Measurements from ENCODE around the gene GGA1. TPM values are rescaled to one million over a fixed set of nuclear protein-coding genes. Genes with fewer than 3 reads are reported as not detected.

GGA1 gene
- total and polyA plus RNA-seq, 2 experiments from 2014 or later, result 29.7 TPM

- in situ Hi-C loops (cut with MboI), result no loop called here
- 94 to 96% methylated on average over 27 of the region's 27 CpGs for whole genome bisulfite sequencing, 2 experiments (ENCODE audit: low coverage in 1 of 2, low lambda C conversion rate in 2 of 2, missing lambda C conversion rate in 2 of 2)
- DNase-seq, result no peak
Measured at GRCh38 chr22:37616201-37617083, 7.8 kb downstream of the GGA1 start.

GRCh38 chr22:37617431-37617830 is 8.8 kb downstream of the GGA1 start:
- Histone ChIP-seq H3K36me3 (ENCODE audit: low read depth) (no peaks in the 10 kb centered on the region), H3K4me1 (ENCODE audit: insufficient read depth) (no peaks in the 10 kb centered on the region), H3K4me3 (no peak overlapping the region), H4K20me1 (ENCODE audit: insufficient read depth) (no peaks in the 10 kb centered on the region), H3K27ac (no peak overlapping the region), H2AFZ (no peak overlapping the region), H3K27me3 (replicated peaks; ENCODE audit: insufficient read depth) (no peaks in the 10 kb centered on the region), H3K79me2 (ENCODE audit: insufficient read depth) (no peaks in the 10 kb centered on the region), H3K4me2 (ENCODE audit: unreplicated experiment) (no peak overlapping the region), H3F3A (ENCODE audit: insufficient read depth) (no peaks in the 10 kb centered on the region), H3K9ac (no peak overlapping the region), H3K9me2 (ENCODE audit: insufficient read depth) (no peaks in the 10 kb centered on the region), H3K9me3 (ENCODE audit: low read depth) (no peaks in the 10 kb centered on the region)
- WGBS, 2 experiments (ENCODE audit: low coverage in 1 of 2, low lambda C conversion rate in 2 of 2, missing lambda C conversion rate in 2 of 2), result 95 to 100% methylated on average over 1 of the region's 1 CpG
- DNase-seq, result no peak
- in situ Hi-C loops (cut with MboI), result no loop called here
- TF ChIP-seq EZH2 (IDR thresholded peaks at IDR 0.05; ENCODE audit: insufficient read depth, poor library complexity, severe bottlenecking) (no peak), EZH2phosphoT487 (IDR thresholded peaks at IDR 0.05; ENCODE audit: insufficient read depth, low read depth) (no peak)

More at GRCh38 chr22:37616201-37617083, 7.8 kb downstream of the GGA1 start:
- Histone ChIP-seq H2AFZ (no peak overlapping the region), H3K27me3 (replicated peaks; ENCODE audit: insufficient read depth) (no peaks in the 10 kb centered on the region), H3K9me3 (ENCODE audit: low read depth) (no peaks in the 10 kb centered on the region), H3K27ac (no peak overlapping the region), H3K4me2 (ENCODE audit: unreplicated experiment) (no peak overlapping the region), H3K36me3 (ENCODE audit: low read depth) (no peaks in the 10 kb centered on the region), H3K9ac (no peak overlapping the region), H3K79me2 (ENCODE audit: insufficient read depth) (peaks cover 7% of the 10 kb centered on the region), H3F3A (ENCODE audit: insufficient read depth) (no peaks in the 10 kb centered on the region), H3K4me3 (no peak overlapping the region), H4K20me1 (ENCODE audit: insufficient read depth) (no peaks in the 10 kb centered on the region), H3K4me1 (ENCODE audit: insufficient read depth) (no peaks in the 10 kb centered on the region), H3K9me2 (ENCODE audit: insufficient read depth) (no peaks in the 10 kb centered on the region)
- TF ChIP-seq EZH2 (IDR thresholded peaks at IDR 0.05; ENCODE audit: insufficient read depth, poor library complexity, severe bottlenecking), result no peak
- no peak for TF ChIP-seq EZH2phosphoT487 (IDR thresholded peaks at IDR 0.05; ENCODE audit: insufficient read depth, low read depth)

GRCh38 chr22:37618072-37618656 is 9.5 kb downstream of the GGA1 start:
- H3K4me3 ChIP-seq, result no peak overlapping the region
- DNase-seq, result no peak
- no peaks in the 10 kb centered on the region for H3K9me3 ChIP-seq (ENCODE audit: low read depth)
- no peaks in the 10 kb centered on the region for H3K79me2 ChIP-seq (ENCODE audit: insufficient read depth)
- TF ChIP-seq EZH2phosphoT487 (IDR thresholded peaks at IDR 0.05; ENCODE audit: insufficient read depth, low read depth) (no peak), EZH2 (IDR thresholded peaks at IDR 0.05; ENCODE audit: insufficient read depth, poor library complexity, severe bottlenecking) (no peak)
- H3K9me2 ChIP-seq (ENCODE audit: insufficient read depth), result no peaks in the 10 kb centered on the region
- H3K27me3 ChIP-seq (replicated peaks; ENCODE audit: insufficient read depth), result no peaks in the 10 kb centered on the region
- H3F3A ChIP-seq (ENCODE audit: insufficient read depth), result no peaks in the 10 kb centered on the region
- no peak overlapping the region for H3K9ac ChIP-seq
- H3K4me1 ChIP-seq (ENCODE audit: insufficient read depth), result no peaks in the 10 kb centered on the region
- in situ Hi-C loops (cut with MboI), result no loop called here
- H4K20me1 ChIP-seq (ENCODE audit: insufficient read depth), result no peaks in the 10 kb centered on the region
- no peak overlapping the region for H3K4me2 ChIP-seq (ENCODE audit: unreplicated experiment)
- no peak overlapping the region for H3K27ac ChIP-seq
- H2AFZ ChIP-seq, result no peak overlapping the region
- 95 to 98% methylated on average over 11 to 14 of the region's 14 CpGs for WGBS, 2 experiments (ENCODE audit: low coverage in 1 of 2, low lambda C conversion rate in 2 of 2, missing lambda C conversion rate in 2 of 2)
- H3K36me3 ChIP-seq (ENCODE audit: low read depth), result no peaks in the 10 kb centered on the region

- H3K9me3 ChIP-seq (ENCODE audit: low read depth), result no peaks in the 10 kb centered on the region
- H3K4me2 ChIP-seq (ENCODE audit: unreplicated experiment), result no peak overlapping the region
- H3K4me1 ChIP-seq (ENCODE audit: insufficient read depth), result no peaks in the 10 kb centered on the region
- no peak overlapping the region for H3K9ac ChIP-seq
- no peaks in the 10 kb centered on the region for H3K9me2 ChIP-seq (ENCODE audit: insufficient read depth)
- H3K27ac ChIP-seq, result no peak overlapping the region
- no peak overlapping the region for H2AFZ ChIP-seq
- DNase-seq, result no peak
- TF ChIP-seq EZH2 (IDR thresholded peaks at IDR 0.05; ENCODE audit: insufficient read depth, poor library complexity, severe bottlenecking), result no peak
- no peak for TF ChIP-seq EZH2phosphoT487 (IDR thresholded peaks at IDR 0.05; ENCODE audit: insufficient read depth, low read depth)
- no peaks in the 10 kb centered on the region for H3F3A ChIP-seq (ENCODE audit: insufficient read depth)
- 82 to 84% methylated on average over 6 of the region's 6 CpGs for WGBS, 2 experiments (ENCODE audit: low coverage in 1 of 2, low lambda C conversion rate in 2 of 2, missing lambda C conversion rate in 2 of 2)
- no peaks in the 10 kb centered on the region for H3K27me3 ChIP-seq (replicated peaks; ENCODE audit: insufficient read depth)
- H3K4me3 ChIP-seq, result no peak overlapping the region
- H3K36me3 ChIP-seq (ENCODE audit: low read depth), result no peaks in the 10 kb centered on the region
- in situ Hi-C loops (cut with MboI), result no loop called here
- no peaks in the 10 kb centered on the region for H3K79me2 ChIP-seq (ENCODE audit: insufficient read depth)
- no peaks in the 10 kb centered on the region for H4K20me1 ChIP-seq (ENCODE audit: insufficient read depth)
Measured at GRCh38 chr22:37618674-37619073, 10.0 kb downstream of the GGA1 start.
